Measurements from ENCODE around the gene C2orf78.

The C2orf78 gene

GRCh38 chr2:73837847-73838585 lies 54.0 kb downstream of the C2orf78 start:
- DNase-seq (ENCODE audit: low read depth in 2 of 2): no peak

- no peak for DNase-seq (ENCODE audit: low read depth in 2 of 2)
Measured at GRCh38 chr2:73838889-73839534, 55.0 kb downstream of the C2orf78 start.

GRCh38 chr2:73839653-73840411 lies 55.8 kb downstream of the C2orf78 start:
- DNase-seq (ENCODE audit: low read depth in 2 of 2): no peak

- DNase-seq (ENCODE audit: low read depth in 2 of 2): no peak
Measured at GRCh38 chr2:73841912-73842738, 58.1 kb downstream of the C2orf78 start.

GRCh38 chr2:73842739-73843019 lies 58.7 kb downstream of the C2orf78 start:
- DNase-seq (ENCODE audit: low read depth in 2 of 2): no peak

GRCh38 chr2:73844087-73844486 lies 60.1 kb downstream of the C2orf78 start:
- DNase-seq (ENCODE audit: low read depth in 2 of 2): no peak

GRCh38 chr2:73850009-73850408 lies 66.0 kb downstream of the C2orf78 start:
- DNase-seq (ENCODE audit: low read depth in 2 of 2): no peak

GRCh38 chr2:73851274-73851673 lies 67.3 kb downstream of the C2orf78 start:
- DNase-seq (ENCODE audit: low read depth in 2 of 2): no peak

- DNase-seq (ENCODE audit: low read depth in 2 of 2): no peak
Measured at GRCh38 chr2:73852020-73852419, 68.0 kb downstream of the C2orf78 start.

- DNase-seq (ENCODE audit: low read depth in 2 of 2): no peak
Measured at GRCh38 chr2:73855526-73855925, 71.5 kb downstream of the C2orf78 start.

GRCh38 chr2:73856214-73856613 lies 72.2 kb downstream of the C2orf78 start:
- no peak for DNase-seq (ENCODE audit: low read depth in 2 of 2)

GRCh38 chr2:73859721-73860586 lies 76.0 kb downstream of the C2orf78 start:
- DNase-seq (ENCODE audit: low read depth in 2 of 2): peak; percentile 34 to 36

- no peak for DNase-seq (ENCODE audit: low read depth in 2 of 2)
Measured at GRCh38 chr2:73862987-73863386, 79.0 kb downstream of the C2orf78 start.
